GM12801 (cell line): ENCODE measurements around the gene BCL11A.

Experiments
- TF ChIP-seq, protein P1 (sequence below): IDR thresholded peaks from one replicate; pipeline ENCODE4 v1.5.1; 2011; ENCODE audit warnings: control low read depth; ENCODE audit not compliant: insufficient read length; ENCODE audit errors: extremely low read depth

BCL11A gene

GRCh38 chr2:60554074-60554645 is 706 bp upstream of the BCL11A start:
- TF ChIP-seq, protein P1, sequence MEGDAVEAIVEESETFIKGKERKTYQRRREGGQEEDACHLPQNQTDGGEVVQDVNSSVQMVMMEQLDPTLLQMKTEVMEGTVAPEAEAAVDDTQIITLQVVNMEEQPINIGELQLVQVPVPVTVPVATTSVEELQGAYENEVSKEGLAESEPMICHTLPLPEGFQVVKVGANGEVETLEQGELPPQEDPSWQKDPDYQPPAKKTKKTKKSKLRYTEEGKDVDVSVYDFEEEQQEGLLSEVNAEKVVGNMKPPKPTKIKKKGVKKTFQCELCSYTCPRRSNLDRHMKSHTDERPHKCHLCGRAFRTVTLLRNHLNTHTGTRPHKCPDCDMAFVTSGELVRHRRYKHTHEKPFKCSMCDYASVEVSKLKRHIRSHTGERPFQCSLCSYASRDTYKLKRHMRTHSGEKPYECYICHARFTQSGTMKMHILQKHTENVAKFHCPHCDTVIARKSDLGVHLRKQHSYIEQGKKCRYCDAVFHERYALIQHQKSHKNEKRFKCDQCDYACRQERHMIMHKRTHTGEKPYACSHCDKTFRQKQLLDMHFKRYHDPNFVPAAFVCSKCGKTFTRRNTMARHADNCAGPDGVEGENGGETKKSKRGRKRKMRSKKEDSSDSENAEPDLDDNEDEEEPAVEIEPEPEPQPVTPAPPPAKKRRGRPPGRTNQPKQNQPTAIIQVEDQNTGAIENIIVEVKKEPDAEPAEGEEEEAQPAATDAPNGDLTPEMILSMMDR: no peak

DNA sequence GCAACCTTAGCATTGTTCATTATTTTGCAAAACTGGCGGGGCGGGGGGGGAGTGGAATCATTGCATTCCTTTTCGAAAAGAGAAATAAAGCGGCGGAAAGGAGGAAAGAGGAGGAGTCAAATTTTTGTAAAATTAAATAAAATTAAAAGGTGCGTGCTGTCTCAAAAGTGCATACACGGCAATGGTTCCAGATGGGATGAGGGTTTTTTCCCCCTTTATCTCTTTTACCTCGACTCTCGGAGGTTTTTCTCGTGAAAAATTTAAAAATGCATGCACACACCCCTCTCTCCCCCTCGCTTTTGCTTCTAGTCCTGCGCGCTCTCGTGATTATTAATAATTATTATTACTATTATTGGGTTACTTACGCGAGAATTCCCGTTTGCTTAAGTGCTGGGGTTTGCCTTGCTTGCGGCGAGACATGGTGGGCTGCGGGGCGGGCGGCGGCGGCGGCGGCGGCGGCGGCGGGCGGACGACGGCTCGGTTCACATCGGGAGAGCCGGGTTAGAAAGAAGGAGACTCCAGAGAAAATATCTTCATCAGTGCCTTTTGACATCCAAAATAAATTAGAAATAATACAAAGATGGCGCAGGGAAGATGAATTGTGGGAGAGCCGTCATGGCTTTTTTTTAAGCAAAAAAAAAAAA is 481 bp downstream of the BCL11A start:
- TF ChIP-seq, protein P1: no peak

DNA sequence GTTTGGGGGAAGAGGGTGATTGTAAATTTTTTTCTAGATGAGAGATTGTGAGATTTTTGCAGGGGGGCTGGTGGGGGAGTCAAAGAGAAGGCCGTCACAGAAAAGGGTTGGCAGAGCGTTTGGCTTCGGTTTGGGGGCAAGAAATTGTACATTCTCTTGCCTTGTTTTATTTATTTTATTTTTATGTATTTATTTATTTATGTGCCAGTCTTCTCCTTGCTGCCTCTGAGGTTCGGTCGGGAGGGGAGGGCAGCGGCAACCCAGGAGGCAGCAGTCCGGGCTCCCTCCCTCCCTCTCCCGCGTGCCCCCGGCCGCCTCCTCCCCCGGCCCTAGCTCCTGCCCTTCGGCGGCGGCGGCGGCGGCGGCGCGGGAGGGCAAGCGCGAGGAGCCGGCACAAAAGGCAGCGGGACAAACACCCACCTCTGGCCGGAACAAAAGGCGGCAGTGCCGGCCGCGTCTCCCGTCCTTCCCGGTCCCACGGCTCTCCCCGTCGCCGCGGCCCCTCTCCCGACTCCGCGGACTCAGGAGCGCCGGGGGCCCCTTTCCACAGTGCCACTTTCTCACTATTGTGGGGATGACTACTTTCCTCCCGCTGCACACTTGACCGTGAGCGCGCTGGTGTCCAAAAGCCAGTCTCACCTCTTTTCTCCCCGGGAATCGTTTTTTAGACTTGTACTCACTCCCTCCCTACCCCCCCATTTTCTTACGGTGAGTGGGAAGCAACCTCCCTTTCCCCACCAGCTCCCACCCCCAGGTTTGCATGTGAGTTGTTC is 1.2 kb downstream of the BCL11A start:
- TF ChIP-seq, protein P1: no peak

DNA sequence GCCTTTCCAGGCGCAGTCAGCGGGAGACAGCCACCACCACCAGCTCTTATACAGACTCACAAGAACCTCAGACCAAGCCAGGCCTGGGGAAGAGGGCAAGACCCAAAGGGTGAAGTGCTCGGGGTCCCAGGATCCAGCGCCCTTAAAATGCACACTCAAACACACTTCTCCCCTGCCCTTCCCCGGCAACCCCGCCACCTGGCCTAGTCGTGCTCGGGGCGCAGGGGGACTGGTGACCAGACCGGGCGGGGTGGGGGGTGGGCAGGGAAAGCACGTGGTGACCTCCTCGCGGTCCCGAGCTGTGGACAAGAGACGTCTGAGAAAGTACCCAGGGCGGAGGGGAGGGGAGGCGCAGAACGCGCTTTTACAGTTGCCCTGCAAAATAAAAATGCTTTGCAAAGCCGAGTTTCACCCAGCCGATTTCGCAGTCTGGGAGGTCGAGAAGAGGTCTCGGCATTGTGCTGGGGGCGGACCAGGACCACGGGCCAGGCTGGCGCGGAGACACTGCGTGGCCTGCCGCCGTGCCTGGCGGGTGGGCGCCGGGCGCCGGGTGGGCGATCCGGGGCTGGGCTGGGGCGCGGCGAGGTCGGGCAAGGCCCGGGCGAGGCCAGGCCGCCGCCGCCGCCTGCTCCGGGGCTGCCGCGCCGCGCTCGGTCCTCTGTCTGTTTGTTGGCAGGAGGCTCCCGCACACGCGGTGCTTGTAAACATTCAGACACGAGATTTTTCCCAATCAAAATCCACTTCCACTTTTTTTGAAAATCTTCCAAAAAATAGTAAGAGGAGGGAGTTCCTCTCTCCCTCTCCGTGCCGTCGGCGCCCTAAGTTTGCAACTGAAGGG is 2.0 kb downstream of the BCL11A start:
- TF ChIP-seq, protein P1: no peak

DNA sequence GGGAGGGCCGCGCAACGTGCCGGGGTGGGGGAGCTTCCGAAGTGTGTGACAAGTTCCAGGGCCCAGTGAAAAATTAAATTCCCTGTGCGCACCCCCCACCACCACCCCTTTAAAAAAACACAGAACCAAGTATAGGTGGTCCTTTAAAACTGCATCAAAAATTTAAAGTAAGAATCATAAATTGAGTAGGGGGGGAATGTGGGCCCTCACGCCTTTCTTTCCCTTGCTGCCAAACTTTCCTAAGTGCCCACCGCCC is 2.5 kb downstream of the BCL11A start:
- TF ChIP-seq, protein P1: no peak

- TF ChIP-seq, protein P1: no peak
These were observed 3.1 kb downstream of the BCL11A start for GRCh38 chr2:60550178-60550983.

GRCh38 chr2:60549928-60550177 is 3.6 kb downstream of the BCL11A start:
- TF ChIP-seq, protein P1: no peak
